ENCODE results near the gene VAV3. TPM values are rescaled to one million over a fixed set of nuclear protein-coding genes. Genes with fewer than 3 reads are reported as not detected.
"Not testable (repeated sequence)": the region's sequence is repeated elsewhere in the genome, so short reads cannot be mapped to it uniquely, and the experiment has no call there.

The VAV3 gene
- total RNA-seq, 1 donor from 2014 or later: 4.8 TPM

DNA sequence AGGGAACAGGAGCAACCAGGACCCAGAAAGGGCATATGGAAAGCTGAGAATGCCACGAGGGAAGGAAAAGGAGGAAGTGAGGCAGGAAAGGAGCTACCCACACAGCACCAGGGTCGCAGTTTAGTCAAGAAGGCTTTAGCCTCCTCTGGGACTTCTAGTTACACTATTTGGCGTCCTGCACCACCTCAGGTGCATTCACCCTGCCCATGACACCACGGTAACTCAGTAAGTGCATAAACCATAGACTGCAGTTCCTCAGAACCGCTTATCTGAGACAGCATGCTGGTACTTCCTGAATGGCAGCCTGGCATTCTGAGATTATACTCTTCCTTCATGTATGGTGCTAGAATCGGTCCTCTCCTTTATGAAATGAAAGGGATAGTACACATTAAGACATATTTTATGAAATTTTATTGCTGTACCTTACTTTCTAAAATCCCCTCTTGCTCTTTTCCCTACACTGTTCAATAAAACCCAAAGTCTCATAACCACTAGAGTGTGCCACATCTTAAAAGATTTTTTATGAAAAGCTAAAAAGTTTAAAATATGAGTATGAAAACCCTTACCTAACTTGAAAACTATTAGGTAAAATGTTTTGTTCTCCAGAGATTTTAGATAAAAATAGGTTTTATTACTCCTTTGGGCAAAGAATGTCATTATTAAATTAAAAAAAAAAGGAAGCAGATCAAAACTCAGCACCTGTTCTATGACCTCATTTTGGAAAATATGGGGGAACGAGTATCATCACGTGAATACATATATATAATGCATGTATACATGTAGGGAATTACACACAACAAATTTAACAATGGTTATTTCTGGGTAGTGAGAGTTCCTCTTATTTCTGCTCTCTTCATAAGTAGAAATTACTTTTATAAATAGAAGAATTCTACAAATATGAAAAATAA lies 67.3 kb downstream of the VAV3 start:
- H3K27me3 ChIP-seq (ENCODE audit: control insufficient read depth, insufficient read depth, low read length): no peaks in the 10 kb centered on the region
- H3K36me3 ChIP-seq (ENCODE audit: control insufficient read depth, insufficient read depth, low read length): no peaks in the 10 kb centered on the region
- H3K4me3 ChIP-seq (ENCODE audit: low read depth, low read length): no peak overlapping the region
- TF ChIP-seq, protein P1, sequence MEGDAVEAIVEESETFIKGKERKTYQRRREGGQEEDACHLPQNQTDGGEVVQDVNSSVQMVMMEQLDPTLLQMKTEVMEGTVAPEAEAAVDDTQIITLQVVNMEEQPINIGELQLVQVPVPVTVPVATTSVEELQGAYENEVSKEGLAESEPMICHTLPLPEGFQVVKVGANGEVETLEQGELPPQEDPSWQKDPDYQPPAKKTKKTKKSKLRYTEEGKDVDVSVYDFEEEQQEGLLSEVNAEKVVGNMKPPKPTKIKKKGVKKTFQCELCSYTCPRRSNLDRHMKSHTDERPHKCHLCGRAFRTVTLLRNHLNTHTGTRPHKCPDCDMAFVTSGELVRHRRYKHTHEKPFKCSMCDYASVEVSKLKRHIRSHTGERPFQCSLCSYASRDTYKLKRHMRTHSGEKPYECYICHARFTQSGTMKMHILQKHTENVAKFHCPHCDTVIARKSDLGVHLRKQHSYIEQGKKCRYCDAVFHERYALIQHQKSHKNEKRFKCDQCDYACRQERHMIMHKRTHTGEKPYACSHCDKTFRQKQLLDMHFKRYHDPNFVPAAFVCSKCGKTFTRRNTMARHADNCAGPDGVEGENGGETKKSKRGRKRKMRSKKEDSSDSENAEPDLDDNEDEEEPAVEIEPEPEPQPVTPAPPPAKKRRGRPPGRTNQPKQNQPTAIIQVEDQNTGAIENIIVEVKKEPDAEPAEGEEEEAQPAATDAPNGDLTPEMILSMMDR (IDR thresholded peaks at IDR 0.05; ENCODE audit: insufficient read depth, low read length, poor library complexity, severe bottlenecking): no peak
- no peak for DNase-seq (ENCODE audit: low read depth)

DNA sequence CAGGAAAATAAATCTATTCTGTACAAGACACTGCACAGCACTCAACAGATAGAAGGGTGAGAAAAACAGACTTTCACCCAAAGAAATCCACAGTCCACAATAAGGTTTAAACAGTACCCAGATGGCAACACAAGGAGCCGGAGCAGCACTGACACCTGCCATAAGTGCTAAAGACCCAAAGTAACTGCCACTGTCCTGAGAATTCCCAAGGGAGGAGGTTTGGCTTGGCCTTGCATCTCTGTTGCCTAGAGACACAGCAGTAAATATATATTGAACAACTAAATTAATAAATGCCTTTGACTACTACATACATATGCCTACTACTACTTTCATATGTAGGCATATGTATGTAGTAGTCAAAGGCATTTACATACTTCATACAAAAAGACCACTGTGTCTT lies 68.0 kb downstream of the VAV3 start:
- no peaks in the 10 kb centered on the region for H3K27me3 ChIP-seq (ENCODE audit: control insufficient read depth, insufficient read depth, low read length)
- TF ChIP-seq, protein P1 (IDR thresholded peaks at IDR 0.05; ENCODE audit: insufficient read depth, low read length, poor library complexity, severe bottlenecking): no peak
- DNase-seq (ENCODE audit: low read depth): no peak

DNA sequence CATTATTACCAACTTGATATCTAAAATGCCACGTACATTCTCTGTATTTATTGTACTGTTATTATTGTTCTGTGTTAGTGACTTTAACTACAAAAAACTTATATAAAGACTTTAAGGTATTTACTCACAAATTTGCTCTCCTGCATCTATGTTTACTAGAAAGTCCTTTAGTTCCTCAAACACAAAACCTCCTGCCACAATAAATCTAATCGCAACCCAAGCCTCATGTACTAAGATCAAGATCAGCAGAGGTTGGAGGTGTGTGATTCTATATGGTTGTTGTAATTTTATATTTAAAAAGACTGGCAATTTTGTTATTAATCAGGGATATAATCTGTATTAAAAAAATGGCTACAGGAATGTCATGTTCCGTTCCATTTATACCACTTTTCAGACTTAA lies 68.6 kb downstream of the VAV3 start:
- Histone ChIP-seq H3K4me3 (ENCODE audit: low read depth, low read length) (no peak overlapping the region), H3K27me3 (ENCODE audit: control insufficient read depth, insufficient read depth, low read length) (no peaks in the 10 kb centered on the region), H3K36me3 (ENCODE audit: control insufficient read depth, insufficient read depth, low read length) (no peaks in the 10 kb centered on the region)
- no peak for DNase-seq (ENCODE audit: low read depth)
- TF ChIP-seq, protein P1 (IDR thresholded peaks at IDR 0.05; ENCODE audit: insufficient read depth, low read length, poor library complexity, severe bottlenecking): no peak

More for the DNA sequence above, 68.0 kb downstream of the VAV3 start:
- Histone ChIP-seq H3K4me3 (ENCODE audit: low read depth, low read length) (no peak overlapping the region), H3K36me3 (ENCODE audit: control insufficient read depth, insufficient read depth, low read length) (no peaks in the 10 kb centered on the region)

DNA sequence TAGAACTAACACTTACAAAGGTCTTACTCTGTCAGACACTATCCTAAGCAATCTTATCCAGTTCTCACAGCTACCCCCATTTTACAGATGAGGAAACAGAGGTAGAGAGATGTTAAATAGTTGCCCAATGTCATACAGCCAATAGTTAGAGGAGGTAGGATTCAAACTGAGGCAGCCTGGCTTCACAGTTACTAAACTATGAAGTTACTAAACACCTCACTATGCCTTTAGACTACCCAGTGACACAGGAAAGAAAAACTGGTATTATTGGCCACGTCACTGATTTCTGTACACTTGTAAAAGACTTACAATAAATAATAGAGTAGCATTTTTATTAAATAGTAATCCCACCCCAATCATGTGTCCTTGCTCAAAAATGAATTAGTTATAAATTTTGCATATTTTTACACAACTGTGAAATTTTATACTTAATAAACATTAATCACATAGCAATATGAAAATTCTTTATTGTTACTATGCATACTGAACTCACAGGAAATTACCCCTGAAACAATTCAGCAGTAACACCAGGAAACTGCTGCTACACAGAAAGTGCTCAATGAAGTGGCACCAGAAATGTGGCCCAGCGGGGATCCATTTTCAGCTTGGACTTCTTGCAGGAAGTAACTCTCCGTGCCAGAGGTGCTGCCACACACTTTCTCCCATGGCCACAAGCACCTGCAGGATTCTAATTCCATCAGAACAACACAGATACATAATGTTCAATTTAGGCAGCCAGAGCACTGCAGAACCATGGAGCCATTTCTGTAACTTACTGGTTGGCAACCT lies 69.4 kb downstream of the VAV3 start:
- TF ChIP-seq, protein P1 (IDR thresholded peaks at IDR 0.05; ENCODE audit: insufficient read depth, low read length, poor library complexity, severe bottlenecking): no peak
- DNase-seq (ENCODE audit: low read depth): no peak
- H3K36me3 ChIP-seq (ENCODE audit: control insufficient read depth, insufficient read depth, low read length): no peaks in the 10 kb centered on the region
- no peak overlapping the region for H3K4me3 ChIP-seq (ENCODE audit: low read depth, low read length)
- H3K27me3 ChIP-seq (ENCODE audit: control insufficient read depth, insufficient read depth, low read length): no peaks in the 10 kb centered on the region

DNA sequence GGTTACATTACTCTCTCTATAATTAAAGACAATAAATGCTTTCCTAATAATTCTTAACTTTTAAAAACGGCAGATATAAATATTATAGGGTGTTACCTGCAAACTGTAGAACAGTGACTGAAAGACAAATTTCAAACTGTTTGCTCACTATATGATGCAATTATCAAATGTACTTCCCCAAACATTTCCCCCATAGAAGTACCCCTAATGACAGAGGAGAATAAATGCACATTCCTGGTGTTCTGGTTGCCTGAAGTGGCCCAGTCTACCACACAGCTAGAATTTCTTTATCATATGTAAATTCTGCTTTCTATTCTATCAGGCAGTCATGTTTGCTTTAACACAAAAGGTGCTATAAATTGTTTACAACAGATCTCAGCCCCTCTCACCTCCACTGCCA lies 70.4 kb downstream of the VAV3 start:
- no peak for DNase-seq (ENCODE audit: low read depth)
- no peaks in the 10 kb centered on the region for H3K36me3 ChIP-seq (ENCODE audit: control insufficient read depth, insufficient read depth, low read length)
- TF ChIP-seq, protein P1 (IDR thresholded peaks at IDR 0.05; ENCODE audit: insufficient read depth, low read length, poor library complexity, severe bottlenecking): no peak
- H3K4me3 ChIP-seq (ENCODE audit: low read depth, low read length): no peak overlapping the region
- H3K27me3 ChIP-seq (ENCODE audit: control insufficient read depth, insufficient read depth, low read length): no peaks in the 10 kb centered on the region

DNA sequence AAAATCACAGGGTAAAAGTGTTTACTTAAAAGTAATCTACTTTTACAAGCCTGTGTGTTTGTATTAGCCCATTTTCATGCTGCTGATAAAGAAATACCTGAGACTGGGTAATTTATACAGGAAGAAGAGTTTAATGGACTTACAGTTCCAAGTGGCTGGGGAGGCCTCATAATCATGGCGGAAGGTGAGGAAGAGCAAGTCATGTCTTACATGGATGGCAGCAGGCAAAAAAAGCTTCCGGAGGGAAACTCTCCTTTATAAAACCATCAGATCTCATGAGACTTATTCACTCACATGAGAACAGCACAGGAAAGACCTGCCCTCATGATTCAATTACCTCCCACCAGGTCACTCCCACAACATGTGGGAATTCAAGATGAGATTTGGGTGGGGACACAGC lies 71.6 kb downstream of the VAV3 start:
- not testable (repeated sequence) for H3K36me3 ChIP-seq (ENCODE audit: control insufficient read depth, insufficient read depth, low read length); H3K4me3 ChIP-seq (ENCODE audit: low read depth, low read length); H3K27me3 ChIP-seq (ENCODE audit: control insufficient read depth, insufficient read depth, low read length); DNase-seq (ENCODE audit: low read depth)

All from kidney epithelial cell (primary cell).